K562 (cell line): ENCODE data around the gene HLA-DMB. TPM values are rescaled to one million over a fixed set of nuclear protein-coding genes. Genes with fewer than 3 reads are reported as not detected.

ENCODE experiments used
- ATF6 ChIP-seq: sonication (generic); formaldehyde crosslinking; IDR thresholded peaks from 2 replicates; pipeline ENCODE4 v1.4.0; 2020; ENCODE audit warnings: mild to moderate bottlenecking, missing genetic modification reagents
- MCM3 ChIP-seq: fragments of 450-650 bp; IDR thresholded peaks from 2 replicates; pipeline ENCODE4 v1.6.1; 2016
- NFE2L1 ChIP-seq: fragments of 450-650 bp; IDR thresholded peaks from 2 replicates; pipeline ENCODE4 v1.6.1; 2016; ENCODE audit warnings: missing genetic modification characterization, low read depth, mild to moderate bottlenecking, missing compliant biosample characterization, moderate library complexity, borderline replicate concordance
- NR2C2 ChIP-seq, 2 experiments: fragments of 200-800 bp in 1 of 2; sonication (Bioruptor generic) in 1 of 2; sonication (generic) in 1 of 2; formaldehyde crosslinking in 1 of 2; IDR thresholded peaks; 2 replicates each; pipeline versions ENCODE4 v1.6.1 to v1.8.0; 2016 to 2022; ENCODE audit warnings: mild to moderate bottlenecking in 1 of 2, missing compliant biosample characterization in 1 of 2, missing genetic modification characterization in 1 of 2, missing genetic modification reagents in 1 of 2
- REST ChIP-seq, 2 experiments: fragments of 450-650 bp; formaldehyde crosslinking in 1 of 2; IDR thresholded peaks; 2 replicates each; pipeline versions ENCODE4 v1.4.0 to v1.6.1; 2014 to 2020; ENCODE audit warnings: mild to moderate bottlenecking in 2 of 2, borderline replicate concordance in 1 of 2, low read depth in 1 of 2
- TGIF2 ChIP-seq: sonication (generic); formaldehyde crosslinking; IDR thresholded peaks from 2 replicates; pipeline ENCODE4 v1.8.1; 2022; ENCODE audit warnings: mild to moderate bottlenecking, missing genetic modification reagents, moderate library complexity
- TSHZ1 ChIP-seq: fragments of 250-450 bp; sonication (Bioruptor Pico); IDR thresholded peaks from 2 replicates; pipeline ENCODE4 v1.4.0; 2020; ENCODE audit warnings: mild to moderate bottlenecking, moderate library complexity
- U2AF2 ChIP-seq: fragments of 200-400 bp; formaldehyde crosslinking; optimal IDR thresholded peaks from 2 replicates; pipeline ENCODE3; 2017; ENCODE audit warnings: low read depth, mild to moderate bottlenecking, low read length
- ZC3H4 ChIP-seq: sonication (generic); formaldehyde crosslinking; IDR thresholded peaks from 2 replicates; pipeline ENCODE4 v1.9.0; 2021; ENCODE audit warnings: missing genetic modification reagents, borderline replicate concordance
- ZFP1 ChIP-seq: fragments of 450-650 bp; formaldehyde crosslinking; IDR thresholded peaks from 2 replicates; pipeline ENCODE4 v1.4.0; 2020; ENCODE audit warnings: mild to moderate bottlenecking, mixed read lengths
- ZFX ChIP-seq: sonication (generic); formaldehyde crosslinking; IDR thresholded peaks from 2 replicates; pipeline ENCODE4 v1.8.0; 2022; ENCODE audit warnings: mild to moderate bottlenecking, missing genetic modification reagents, moderate library complexity
- ZNF184 ChIP-seq: sonication (generic); formaldehyde crosslinking; IDR thresholded peaks from 2 replicates; pipeline ENCODE4 v1.5.0; 2020; ENCODE audit warnings: missing genetic modification reagents
- polyA plus RNA-seq, 8 experiments: library from polyadenylated mRNA; depleted of rRNA in 4 of 8; stranded (reverse) in 5 of 8; unstranded in 3 of 8; fragments of >200 nt; fragmentation: Nextera tagmentation in 2 of 8; fragmentation: Illumina TruSeq in 1 of 8; extraction: Ambion mirVana in 2 of 8; extraction: Trizol in 1 of 8; gene quantifications; 2 replicates each; pipeline versions ENCODE4 v1.2.1 to v1.2.3, GENCODE V29; 2011 to 2014; ENCODE audit warnings: inconsistent platforms in 1 of 8, missing spikeins in 1 of 8
- total RNA-seq, 7 experiments: library from RNA; depleted of rRNA in 6 of 7; stranded (reverse); fragments of >200 nt in 6 of 7; fragmentation: Illumina TruSeq in 2 of 7; extraction: Trizol in 2 of 7; gene quantifications; 2 replicates each; pipeline versions ENCODE4 v1.2.1 to v1.2.3, GENCODE V29; 2011 to 2021; ENCODE audit warnings: low replicate concordance in 1 of 7

HLA-DMB gene
- total and polyA plus RNA-seq, 9 of the 15 experiments (the other 6 are each of a cell fraction or from before 2014, with no cell fraction given), result 0.38 TPM; not detected in 8

DNA sequence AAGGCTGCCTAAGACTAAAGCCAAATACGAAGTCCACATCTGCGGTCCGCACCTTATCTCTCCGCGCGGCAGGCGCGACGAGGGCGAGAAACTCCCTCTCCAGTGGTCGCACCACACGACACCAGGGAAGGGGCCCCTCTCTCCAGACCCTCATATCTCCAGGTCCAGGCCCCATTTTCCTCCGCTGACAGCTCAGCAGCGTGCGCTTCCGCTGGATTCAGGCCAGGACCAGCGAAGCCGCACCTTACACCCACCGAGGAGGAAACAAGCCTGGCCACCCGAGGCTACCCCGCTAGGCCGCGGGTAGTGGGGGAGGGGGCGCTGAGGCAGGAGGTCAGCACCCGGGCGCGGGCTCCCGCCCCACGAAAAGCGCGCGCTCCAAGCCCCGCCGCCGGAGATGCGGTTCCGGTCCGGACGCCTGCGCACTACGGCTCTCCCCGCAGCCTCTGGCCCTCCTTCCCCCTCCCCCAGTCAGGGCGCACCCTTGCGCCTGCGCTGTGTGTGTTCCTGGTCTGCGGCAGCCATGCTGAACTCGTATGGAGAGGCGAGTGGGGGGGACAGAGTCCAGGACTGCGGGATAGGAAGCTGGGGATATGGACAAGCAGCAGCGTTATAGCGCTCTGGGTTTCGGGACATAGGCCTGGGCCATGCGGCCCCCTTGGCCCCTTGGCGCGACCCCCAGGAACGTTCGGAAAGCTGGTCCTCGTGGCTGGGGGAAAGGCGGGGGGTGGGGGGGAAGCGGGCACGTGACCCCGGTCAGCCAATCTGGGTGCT lies 27.5 kb upstream of the HLA-DMB start, which contains the start of gene BRD2 (continued):
- TF ChIP-seq REST (IDR thresholded peaks at IDR 0.05; ENCODE audit: borderline replicate concordance) (no peak; the same call in 1 of the 2 replicates), REST (CRISPR knock-in tag; IDR thresholded peaks at IDR 0.05; ENCODE audit: low read depth) (0 out of 2 replicates have a peak, but pooled peaks have one; percentile 69), ZNF184 (CRISPR knock-in tag) (no peak), TSHZ1 (CRISPR knock-in tag) (no peak), NFE2L1 (no peak), TGIF2 (CRISPR knock-in tag) (peak; percentile 89; the same call in 1 of the 2 replicates), NR2C2 (CRISPR knock-in tag; IDR thresholded peaks at IDR 0.05) (peak; percentile 70; the same call in 1 of the 2 replicates), NR2C2 (tag; IDR thresholded peaks at IDR 0.05) (no peak), U2AF2 (no peak), ATF6 (CRISPR knock-in tag) (peak; percentile 81; the same call in 1 of the 2 replicates), ZC3H4 (CRISPR knock-in tag) (no peak), ZFX (CRISPR knock-in tag) (peak; percentile 100), MCM3 (no peak), ZFP1 (CRISPR knock-in tag) (no peak)
